SU-DHL-6 (cell line): ENCODE data around the gene RNF223.

Source experiments
- EZH2phosphoT487 ChIP-seq: fragments of 200-600 bp; sonication (generic), shearing (Covaris generic); conservative IDR thresholded peaks from 2 replicates; pipeline ENCODE4 v1.6.1; 2018; ENCODE audit warnings: mild to moderate bottlenecking, antibody characterized with exemption, low read length, moderate library complexity, mixed read lengths
- TF ChIP-seq, protein P1 (sequence below): fragments of 200-600 bp; sonication (generic); IDR thresholded peaks from one replicate; pipeline ENCODE4 v1.5.1; 2017; ENCODE audit warnings: antibody characterized with exemption, mild to moderate bottlenecking, low read length, moderate library complexity; ENCODE audit not compliant: insufficient read depth, poor library complexity, severe bottlenecking

GRCh38 chr1:1083416-1084371, 9.6 kb upstream of the RNF223 start:
- TF ChIP-seq, protein P1, sequence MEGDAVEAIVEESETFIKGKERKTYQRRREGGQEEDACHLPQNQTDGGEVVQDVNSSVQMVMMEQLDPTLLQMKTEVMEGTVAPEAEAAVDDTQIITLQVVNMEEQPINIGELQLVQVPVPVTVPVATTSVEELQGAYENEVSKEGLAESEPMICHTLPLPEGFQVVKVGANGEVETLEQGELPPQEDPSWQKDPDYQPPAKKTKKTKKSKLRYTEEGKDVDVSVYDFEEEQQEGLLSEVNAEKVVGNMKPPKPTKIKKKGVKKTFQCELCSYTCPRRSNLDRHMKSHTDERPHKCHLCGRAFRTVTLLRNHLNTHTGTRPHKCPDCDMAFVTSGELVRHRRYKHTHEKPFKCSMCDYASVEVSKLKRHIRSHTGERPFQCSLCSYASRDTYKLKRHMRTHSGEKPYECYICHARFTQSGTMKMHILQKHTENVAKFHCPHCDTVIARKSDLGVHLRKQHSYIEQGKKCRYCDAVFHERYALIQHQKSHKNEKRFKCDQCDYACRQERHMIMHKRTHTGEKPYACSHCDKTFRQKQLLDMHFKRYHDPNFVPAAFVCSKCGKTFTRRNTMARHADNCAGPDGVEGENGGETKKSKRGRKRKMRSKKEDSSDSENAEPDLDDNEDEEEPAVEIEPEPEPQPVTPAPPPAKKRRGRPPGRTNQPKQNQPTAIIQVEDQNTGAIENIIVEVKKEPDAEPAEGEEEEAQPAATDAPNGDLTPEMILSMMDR: no peak
- TF ChIP-seq EZH2phosphoT487: no peak
